SK-N-SH (cell line): Measurements from ENCODE around the gene LCP2. TPM values are rescaled to one million over a fixed set of nuclear protein-coding genes. Genes with fewer than 3 reads are reported as not detected.
"Not testable (repeated sequence)": the region's sequence is repeated elsewhere in the genome, so short reads cannot be mapped to it uniquely, and the experiment has no call there.

Source experiments
- CTCF ChIA-PET: fragments of 300-600, 350-600 bp; formaldehyde crosslinking; extraction: SDS; loops from one replicate; lab custom pipeline; 2021; lab: Yijun Ruan, JAX
- POLR2A ChIA-PET: fragments of 350-600 bp; sonication (Branson Sonifier 250); formaldehyde crosslinking; extraction: SDS; loops from one replicate; lab custom pipeline; 2020; ENCODE audit warnings: antibody characterized with exemption, inconsistent platforms; lab: Yijun Ruan, JAX
- DNase-seq: peaks from one replicate; pipeline ENCODE4 v3.0.0; 2012
- H2AFZ ChIP-seq: fragments of 200-600 bp; sonication (generic); 2 replicates; pipeline ENCODE4 v1.8.1; 2016; ENCODE audit warnings: antibody characterized with exemption, mild to moderate bottlenecking, low read depth
- H3F3A ChIP-seq: fragments of 200-600 bp; sonication (generic); replicated peaks from 2 replicates; pipeline ENCODE3; 2016; ENCODE audit warnings: antibody characterized with exemption, mild to moderate bottlenecking; ENCODE audit not compliant: insufficient read depth
- H3K27ac ChIP-seq, 2 experiments: fragments of 200-500 bp in 1 of 2; fragments of 200-600 bp in 1 of 2; sonication (Bioruptor generic) in 1 of 2; sonication (generic), shearing (Covaris generic) in 1 of 2; 2 replicates each; pipeline versions ENCODE4 v1.5.1 to v1.6.1; 2014 to 2016; ENCODE audit warnings: low read depth in 2 of 2, inconsistent platforms in 1 of 2, low read length in 1 of 2, mild to moderate bottlenecking in 1 of 2, mixed read lengths in 1 of 2
- H3K27me3 ChIP-seq: fragments of 200-600 bp; sonication (generic), shearing (Covaris generic); 2 replicates; pipeline ENCODE4 v1.6.1; 2016; ENCODE audit warnings: mixed run types; ENCODE audit not compliant: insufficient read depth
- H3K36me3 ChIP-seq, 2 experiments: fragments of 200-500 bp in 1 of 2; fragments of 200-600 bp in 1 of 2; sonication (Bioruptor generic) in 1 of 2; sonication (generic) in 1 of 2; replicated peaks in 1 of 2; 2 replicates each; pipeline versions ENCODE3 to v1.5.1; 2014 to 2016; ENCODE audit warnings: low read length in 1 of 2, mild to moderate bottlenecking in 1 of 2; ENCODE audit not compliant: insufficient read depth in 2 of 2, control insufficient read depth in 1 of 2
- H3K4me1 ChIP-seq, 2 experiments: fragments of 200-500 bp in 1 of 2; fragments of 200-600 bp in 1 of 2; sonication (Bioruptor generic) in 1 of 2; sonication (generic), shearing (Covaris generic) in 1 of 2; 2 replicates each; pipeline versions ENCODE4 v1.5.1 to v1.6.1; 2014 to 2016; ENCODE audit warnings: low read depth in 1 of 2, low read length in 1 of 2, mixed run types in 1 of 2; ENCODE audit not compliant: insufficient read depth in 2 of 2, control insufficient read depth in 1 of 2
- H3K4me2 ChIP-seq: fragments of 200-600 bp; sonication (generic), shearing (Covaris generic); 2 replicates; pipeline ENCODE4 v1.6.1; 2017; ENCODE audit warnings: mixed run types
- H3K4me3 ChIP-seq, 2 experiments: fragments of 200-500 bp in 1 of 2; fragments of 200-600 bp in 1 of 2; sonication (Bioruptor generic) in 1 of 2; sonication (generic), shearing (Covaris generic) in 1 of 2; 2 replicates each; pipeline versions ENCODE4 v1.5.1 to v1.8.1; 2014 to 2016; ENCODE audit warnings: low read depth in 2 of 2, inconsistent platforms in 1 of 2, low read length in 1 of 2, mild to moderate bottlenecking in 1 of 2, mixed read lengths in 1 of 2, moderate library complexity in 1 of 2
- H3K79me2 ChIP-seq: fragments of 200-600 bp; sonication (generic); 2 replicates; pipeline ENCODE4 v1.8.1; 2017; ENCODE audit warnings: mild to moderate bottlenecking; ENCODE audit not compliant: insufficient read depth
- H3K9ac ChIP-seq: fragments of 200-600 bp; sonication (generic); 2 replicates; pipeline ENCODE4 v1.6.1; 2017; ENCODE audit warnings: mixed run types
- H3K9me2 ChIP-seq: fragments of 200-600 bp; sonication (generic); 2 replicates; pipeline ENCODE4 v1.6.1; 2017; ENCODE audit warnings: mixed run types
- H3K9me3 ChIP-seq: fragments of 200-600 bp; sonication (generic); 2 replicates; pipeline ENCODE4 v1.6.1; 2017; ENCODE audit warnings: mixed run types, mild to moderate bottlenecking, moderate library complexity
- H4K20me1 ChIP-seq: fragments of 200-600 bp; sonication (generic); 2 replicates; pipeline ENCODE4 v1.6.1; 2017; ENCODE audit warnings: mild to moderate bottlenecking, mixed run types; ENCODE audit not compliant: insufficient read depth
- CHD2 ChIP-seq: fragments of 150-350 bp; IDR thresholded peaks from 2 replicates; pipeline ENCODE4 v1.6.1; 2018; ENCODE audit warnings: low read length; ENCODE audit not compliant: partially characterized antibody
- ELF1 ChIP-seq: IDR thresholded peaks from 2 replicates; pipeline ENCODE4 v1.4.0; 2012
- EP300 ChIP-seq, 2 experiments: IDR thresholded peaks; 2 replicates each; pipeline versions ENCODE4 v1.4.0 to v1.6.1; 2012; ENCODE audit warnings: borderline replicate concordance in 1 of 2, low read depth in 1 of 2, low read length in 1 of 2
- EZH2phosphoT487 ChIP-seq: fragments of 200-600 bp; sonication (generic); IDR thresholded peaks from 2 replicates; pipeline ENCODE4 v1.6.1; 2017; ENCODE audit warnings: low read depth, mixed run types, mild to moderate bottlenecking, antibody characterized with exemption, moderate library complexity, borderline replicate concordance
- FOSL2 ChIP-seq: IDR thresholded peaks from 2 replicates; pipeline ENCODE4 v1.4.0; 2012; ENCODE audit warnings: low read depth, mild to moderate bottlenecking, moderate library complexity, borderline replicate concordance
- GABPA ChIP-seq: IDR thresholded peaks from 2 replicates; pipeline ENCODE4 v1.4.0; 2012; ENCODE audit warnings: low read depth, mild to moderate bottlenecking
- IRF3 ChIP-seq: fragments of 150-350 bp; IDR thresholded peaks from 2 replicates; pipeline ENCODE4 v1.6.1; 2016; ENCODE audit warnings: mild to moderate bottlenecking, low read depth, low read length
- MAX ChIP-seq: IDR thresholded peaks from 2 replicates; pipeline ENCODE4 v1.4.0; 2012; ENCODE audit warnings: low read depth
- MEF2A ChIP-seq: IDR thresholded peaks from 2 replicates; pipeline ENCODE4 v1.4.0; 2012; ENCODE audit warnings: low read depth, borderline replicate concordance
- MXI1 ChIP-seq: IDR thresholded peaks from 2 replicates; pipeline ENCODE4 v1.6.1; 2012; ENCODE audit warnings: mild to moderate bottlenecking, low read depth, low read length, improper control_type of control experiment
- PBX3 ChIP-seq: IDR thresholded peaks from 2 replicates; pipeline ENCODE4; 2012
- REST ChIP-seq: IDR thresholded peaks from 2 replicates; pipeline ENCODE4 v1.6.1; 2012; ENCODE audit warnings: mild to moderate bottlenecking, low read depth, low read length, moderate library complexity
- RXRA ChIP-seq: IDR thresholded peaks from 2 replicates; pipeline ENCODE4 v1.4.0; 2012; ENCODE audit warnings: low read depth, mild to moderate bottlenecking, borderline replicate concordance
- SIN3A ChIP-seq: IDR thresholded peaks from 2 replicates; pipeline ENCODE4 v1.6.1; 2012; ENCODE audit warnings: low read depth, mild to moderate bottlenecking, low read length, moderate library complexity, borderline replicate concordance
- SMC3 ChIP-seq: IDR thresholded peaks from 2 replicates; pipeline ENCODE4 v1.6.1; 2012; ENCODE audit warnings: low read depth, low read length, improper control_type of control experiment
- TAF1 ChIP-seq: IDR thresholded peaks from 2 replicates; pipeline ENCODE4 v1.6.1; 2012; ENCODE audit warnings: low read depth, mild to moderate bottlenecking, low read length, moderate library complexity, borderline replicate concordance
- YY1 ChIP-seq: IDR thresholded peaks from 2 replicates; pipeline ENCODE4 v1.4.0; 2012; ENCODE audit warnings: low read depth, mild to moderate bottlenecking
- WGBS: methylation state at CpG from one replicate; pipeline ENCODE4 v1.1.6; 2017; ENCODE audit warnings: low lambda C conversion rate; 5-methylcytosine and 5-hydroxymethylcytosine counted together
- polyA plus RNA-seq, 3 experiments: library from polyadenylated mRNA; depleted of rRNA; stranded (reverse); fragments of >200 nt; gene quantifications; 2 replicates each; pipeline ENCODE4 v1.2.3, GENCODE V29; 2012

LCP2 gene
- polyA plus RNA-seq, 1 of the 3 experiments (the other 2 are of a cell fraction), result not detected

DNA sequence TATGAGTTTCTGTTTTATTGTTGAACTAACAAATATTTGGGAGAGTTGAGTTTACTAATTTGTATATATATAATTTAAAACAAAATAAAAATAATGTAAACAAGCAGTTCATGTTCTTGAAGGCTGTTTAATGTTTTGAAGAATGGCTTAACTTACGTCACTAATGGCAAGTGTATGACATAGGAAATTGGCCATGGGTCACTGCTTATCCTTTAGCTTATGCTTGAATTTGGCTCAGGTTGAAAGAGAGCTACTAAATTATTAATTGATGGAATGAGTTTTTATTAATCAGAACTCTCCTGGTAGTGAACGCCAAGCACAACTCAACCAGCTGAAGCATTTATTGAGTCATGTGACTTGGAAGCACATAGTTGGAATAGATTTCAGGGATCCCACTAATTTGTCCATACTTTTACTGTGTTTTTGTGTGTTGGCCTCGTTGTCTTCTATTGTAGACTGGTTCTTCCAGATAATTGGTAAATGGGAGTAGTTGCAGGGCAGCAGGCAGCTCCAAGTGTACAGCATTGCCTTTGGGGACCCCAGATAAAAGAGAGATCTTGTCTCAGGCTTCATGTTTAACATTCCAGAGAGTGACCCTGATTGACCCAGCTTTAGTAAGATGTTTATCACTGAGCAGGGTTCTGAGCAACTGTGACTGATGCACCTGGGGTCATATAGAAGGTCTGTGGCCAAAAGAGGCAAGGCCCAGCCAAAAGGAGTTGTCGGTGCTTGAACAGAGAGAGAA is 51.3 kb downstream of the LCP2 start:
- Histone ChIP-seq H3K27ac (no peak overlapping the region), H3K4me3 (no peak overlapping the region), H2AFZ (no peak overlapping the region), H4K20me1 (no peaks in the 10 kb centered on the region), H3K9ac (no peak overlapping the region), H3K9me3 (no peaks in the 10 kb centered on the region), H3K79me2 (no peaks in the 10 kb centered on the region), H3K4me1 (no peaks in the 10 kb centered on the region; a peak in 1 of 4 replicates), H3K9me2 (no peaks in the 10 kb centered on the region), H3K4me2 (no peak overlapping the region), H3K27me3 (no peaks in the 10 kb centered on the region)
- 66% methylated on average over 4 of the region's 4 CpGs for WGBS
- no peak for DNase-seq
- POLR2A ChIA-PET, result no interaction called here
- CTCF ChIA-PET, result interaction anchor here (1.5 to 4.2 kb wide), 2 partner anchors 21 to 22 kb away, joined by 10 to 14 read pairs; no protein-coding TSS in a partner anchor
- no peak for TF ChIP-seq MAX
- TF ChIP-seq EP300 (IDR thresholded peaks at IDR 0.05; ENCODE audit: borderline replicate concordance in 1 of 2, low read depth in 1 of 2, low read length in 1 of 2), result no peak
- no peak for TF ChIP-seq MXI1
- TF ChIP-seq ELF1, result no peak
- no peak for TF ChIP-seq MEF2A
- TF ChIP-seq IRF3, result no peak
- TF ChIP-seq PBX3, result no peak
- TF ChIP-seq SMC3, result no peak
- no peak for TF ChIP-seq GABPA
- TF ChIP-seq EZH2phosphoT487, result no peak
- TF ChIP-seq CHD2, result no peak
- TF ChIP-seq YY1, result no peak
- no peak for TF ChIP-seq FOSL2
- no peak for TF ChIP-seq TAF1
- no peak for TF ChIP-seq REST
- TF ChIP-seq RXRA, result no peak
- no peak for TF ChIP-seq SIN3A
- TF ChIP-seq, all 33 proteins: peak for 0
- Histone ChIP-seq H3K36me3 (no peaks in the 10 kb centered on the region), H3F3A (no peaks in the 10 kb centered on the region)

DNA sequence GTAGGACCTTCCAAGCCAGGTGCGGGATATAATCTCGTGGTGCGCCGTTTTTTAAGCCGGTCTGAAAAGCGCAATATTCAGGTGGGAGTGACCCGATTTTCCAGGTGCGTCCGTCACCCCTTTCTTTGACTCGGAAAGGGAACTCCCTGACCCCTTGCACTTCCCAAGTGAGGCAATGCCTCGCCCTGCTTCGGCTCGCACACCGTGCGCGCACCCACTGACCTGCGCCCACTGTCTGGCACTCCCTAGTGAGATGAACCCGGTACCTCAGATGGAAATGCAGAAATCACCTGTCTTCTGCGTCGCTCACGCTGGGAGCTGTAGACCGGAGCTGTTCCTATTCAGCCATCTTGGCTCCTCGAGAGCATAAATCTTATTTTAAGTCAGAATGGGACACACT is 52.1 kb downstream of the LCP2 start:
- DNase-seq, H3K9ac ChIP-seq, H3K9me3 ChIP-seq, H3K27me3 ChIP-seq, H2AFZ ChIP-seq, H3K27ac ChIP-seq, H4K20me1 ChIP-seq, H3K4me2 ChIP-seq, H3K4me3 ChIP-seq, H3K4me1 ChIP-seq, H3F3A ChIP-seq, H3K36me3 ChIP-seq, POLR2A ChIA-PET, H3K9me2 ChIP-seq, H3K79me2 ChIP-seq: not testable (repeated sequence)
- 76% methylated on average over 10 of the region's 23 CpGs for WGBS
- CTCF ChIA-PET, result interaction anchor here (4.2 kb wide), 1 partner anchor 22 kb away, joined by 14 read pairs; no protein-coding TSS in a partner anchor
